ENCODE results near the gene GLA. TPM values are rescaled to one million over a fixed set of nuclear protein-coding genes. Genes with fewer than 3 reads are reported as not detected.

The GLA gene
- total RNA-seq (10 to 100 TPM; 21.4 to 32.7 TPM), polyA plus RNA-seq (ENCODE audit: insufficient read length in 2 of 2) (10 to 100 TPM; 29.1 to 29.5 TPM)
- long read RNA-seq, donor 1, partial matches to known transcripts = 0 of 6 reads
- long read RNA-seq, donor 1, other reads (novel, unspliced or antisense) = 0 of 6 reads
- long read RNA-seq, donor 2, partial matches to known transcripts = 0 of 5 reads
- long read RNA-seq, donor 2, other reads (novel, unspliced or antisense) = 0 of 5 reads
- long read RNA-seq, donor 3, transcript GLA-201 (7 exons, 1,318 nt) = major isoform, 5 of 7 reads
- long read RNA-seq, donor 3, partial matches to known transcripts = 0 of 7 reads
- long read RNA-seq, donor 3, other reads (novel, unspliced or antisense) = 0 of 7 reads
- long read RNA-seq, donor 4, transcript GLA-201 (7 exons, 1,318 nt) = major isoform, 10 of 20 reads
- long read RNA-seq, donor 4, transcript GLA-202 (2 exons, 618 nt) = minor isoform, 6 of 20 reads
- long read RNA-seq, donor 4, partial matches to known transcripts = 0 of 20 reads
- long read RNA-seq, donor 4, other reads (novel, unspliced or antisense) = 0 of 20 reads

DNA sequence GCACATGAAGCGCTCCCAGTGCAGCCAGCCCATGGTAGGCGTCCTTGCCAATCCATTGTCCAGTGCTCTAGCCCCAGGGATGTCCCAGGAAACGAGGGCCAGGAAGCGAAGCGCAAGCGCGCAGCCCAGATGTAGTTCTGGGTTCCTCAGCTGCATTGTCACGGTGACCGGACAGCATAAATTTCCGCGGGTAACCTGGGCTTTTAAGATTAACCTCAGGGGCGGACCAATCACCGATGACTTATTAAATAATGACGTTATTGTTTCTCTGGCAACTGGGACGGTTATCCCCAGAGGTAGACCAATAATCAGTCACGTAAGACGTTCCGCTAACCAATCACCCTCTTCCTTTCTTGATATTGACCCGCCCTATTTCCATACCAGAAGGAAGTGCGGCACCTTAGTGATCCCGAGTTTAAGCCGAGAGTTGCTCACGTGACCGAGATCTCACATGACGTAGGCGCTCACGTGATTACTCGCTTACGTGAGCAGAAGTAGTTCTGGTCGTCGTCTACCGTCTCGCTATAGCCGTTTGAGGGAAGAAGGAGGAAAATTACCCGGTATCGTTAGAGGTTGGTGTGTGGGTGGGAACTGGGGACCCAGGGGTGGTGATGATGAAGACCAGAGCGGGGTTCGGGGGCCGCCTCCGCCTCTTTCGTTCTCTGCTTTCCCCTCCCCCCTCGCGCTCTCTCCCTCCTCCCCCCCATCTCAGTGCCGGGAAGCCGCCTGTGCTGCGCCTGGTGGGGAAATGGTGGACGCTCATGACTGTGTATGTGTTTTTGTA, at the start of gene GLA, which contains the start of gene HNRNPH2:
Gene GLA (minus strand): TSS at position 178 of the 784 bp plus-strand sequence. CDS start 22 bp downstream, at position 156.
Gene HNRNPH2 (plus strand): TSS at position 475 of the 784 bp plus-strand sequence. CDS start 3,767 bp downstream, outside the sequence.
- Histone ChIP-seq H3K9me3 (ENCODE audit: control insufficient read depth, insufficient read depth, low read length) (no peaks in the 10 kb centered on the region), H3K4me1 (ENCODE audit: control insufficient read depth, insufficient read depth, low read length) (no peaks in the 10 kb centered on the region)
- WGBS (ENCODE audit: insufficient coverage) = 22% methylated on average over 36 of the region's 47 CpGs

DNA sequence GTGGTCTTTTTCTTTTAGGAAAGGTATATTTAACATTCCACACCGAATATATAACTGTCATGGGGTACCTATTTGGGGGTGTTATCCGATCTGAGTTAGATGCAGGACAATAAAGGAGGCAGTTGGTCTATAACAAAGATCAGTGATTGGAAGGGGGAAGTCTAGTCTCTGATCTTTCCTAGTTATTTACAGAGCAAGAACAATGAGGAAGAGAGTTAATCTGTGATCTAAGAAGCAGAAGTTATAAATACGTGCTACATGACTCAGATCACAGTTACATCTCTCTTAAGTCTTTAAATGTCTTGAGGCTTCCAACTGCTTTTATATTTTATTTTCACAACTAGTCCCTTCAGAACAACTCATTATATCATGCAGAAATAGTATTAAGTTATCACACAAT, 44.3 kb upstream of the GLA start:
- H3K9me3 ChIP-seq (ENCODE audit: control insufficient read depth, insufficient read depth, low read length) = no peaks in the 10 kb centered on the region
- no CpG with 5 or more reads among the region's 3 CpGs for WGBS (ENCODE audit: insufficient coverage)
- H3K36me3 ChIP-seq (ENCODE audit: control insufficient read depth, insufficient read depth, low read length) = no peaks in the 10 kb centered on the region
- H3K27me3 ChIP-seq (ENCODE audit: control insufficient read depth, insufficient read depth, low read length) = no peaks in the 10 kb centered on the region
- no peak overlapping the region for H3K27ac ChIP-seq (ENCODE audit: low read depth, low read length)
- H3K4me1 ChIP-seq (ENCODE audit: control insufficient read depth, insufficient read depth, low read length) = no peaks in the 10 kb centered on the region
- no peak for DNase-seq (ENCODE audit: low read depth in 4 of 6, low spot score in 6 of 6)
- no peak overlapping the region for H3K4me3 ChIP-seq (ENCODE audit: low read depth, low read length)

More for the DNA sequence above, at the start of gene GLA, which contains the start of gene HNRNPH2:
- Histone ChIP-seq H3K36me3 (ENCODE audit: control insufficient read depth, insufficient read depth, low read length) (peaks cover 6% of the 10 kb centered on the region), H3K27ac (ENCODE audit: low read depth, low read length) (peak within 1 kb of the TSS; percentile 91), H3K4me3 (ENCODE audit: low read depth, low read length) (peak within 1 kb of the TSS; percentile 78), H3K27me3 (ENCODE audit: control insufficient read depth, insufficient read depth, low read length) (no peaks in the 10 kb centered on the region)
- peak; percentile 86 to 99 (median 92) for DNase-seq (ENCODE audit: low read depth in 4 of 6, low spot score in 6 of 6)

DNA sequence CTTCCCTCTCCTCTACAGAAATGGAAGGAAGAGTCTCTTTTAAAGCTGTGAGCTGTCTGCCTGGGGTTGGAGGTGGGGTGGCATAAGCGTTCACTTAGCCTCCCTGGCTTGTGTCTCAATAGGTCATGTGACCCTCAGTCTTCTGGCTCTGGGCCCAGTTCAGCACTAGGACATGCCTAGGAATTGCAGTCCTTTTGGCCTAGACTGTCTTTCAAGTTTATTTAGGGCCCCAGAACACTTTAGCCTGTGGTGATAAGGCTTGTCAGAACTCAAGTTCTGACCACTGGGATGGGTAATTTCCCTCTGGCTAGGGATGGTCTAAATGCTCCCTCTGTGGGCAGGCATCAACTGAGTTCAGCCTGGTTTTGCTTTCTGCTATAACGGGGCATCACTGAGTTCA, 43.2 kb upstream of the GLA start:
- DNase-seq (ENCODE audit: low read depth in 4 of 6, low spot score in 6 of 6) = no peak
- H3K36me3 ChIP-seq (ENCODE audit: control insufficient read depth, insufficient read depth, low read length) = no peaks in the 10 kb centered on the region
- H3K27ac ChIP-seq (ENCODE audit: low read depth, low read length) = no peak overlapping the region
- WGBS (ENCODE audit: insufficient coverage) = 43% methylated on average over 2 of the region's 2 CpGs
- no peaks in the 10 kb centered on the region for H3K27me3 ChIP-seq (ENCODE audit: control insufficient read depth, insufficient read depth, low read length)
- no peaks in the 10 kb centered on the region for H3K9me3 ChIP-seq (ENCODE audit: control insufficient read depth, insufficient read depth, low read length)
- no peaks in the 10 kb centered on the region for H3K4me1 ChIP-seq (ENCODE audit: control insufficient read depth, insufficient read depth, low read length)
- no peak overlapping the region for H3K4me3 ChIP-seq (ENCODE audit: low read depth, low read length)

DNA sequence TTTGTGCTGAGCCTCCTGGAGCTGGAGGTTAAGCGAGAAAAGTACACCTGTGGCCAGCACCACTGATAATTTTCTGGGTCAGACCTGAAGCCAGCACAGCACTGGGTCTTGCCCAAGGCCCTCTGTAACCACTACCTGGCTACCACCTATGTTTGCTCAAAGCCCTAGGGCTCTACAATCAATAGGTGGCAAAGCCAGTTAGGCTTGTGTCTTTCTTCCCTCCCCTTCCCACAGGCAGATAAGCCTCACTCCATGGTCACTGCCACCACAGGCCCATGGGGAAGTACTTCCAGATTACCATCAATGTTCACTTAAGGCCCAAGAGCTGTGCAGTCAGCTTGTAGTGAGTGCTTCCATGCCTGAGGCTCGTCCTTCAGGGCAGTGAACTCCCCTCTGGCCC, 42.4 kb upstream of the GLA start:
- Histone ChIP-seq H3K9me3 (ENCODE audit: control insufficient read depth, insufficient read depth, low read length) (no peaks in the 10 kb centered on the region), H3K27me3 (ENCODE audit: control insufficient read depth, insufficient read depth, low read length) (no peaks in the 10 kb centered on the region), H3K4me1 (ENCODE audit: control insufficient read depth, insufficient read depth, low read length) (no peaks in the 10 kb centered on the region), H3K4me3 (ENCODE audit: low read depth, low read length) (no peak overlapping the region), H3K36me3 (ENCODE audit: control insufficient read depth, insufficient read depth, low read length) (no peaks in the 10 kb centered on the region), H3K27ac (ENCODE audit: low read depth, low read length) (no peak overlapping the region)
- no peak for DNase-seq (ENCODE audit: low read depth in 4 of 6, low spot score in 6 of 6)
- WGBS (ENCODE audit: insufficient coverage) = 53% methylated on average over 2 of the region's 2 CpGs

DNA sequence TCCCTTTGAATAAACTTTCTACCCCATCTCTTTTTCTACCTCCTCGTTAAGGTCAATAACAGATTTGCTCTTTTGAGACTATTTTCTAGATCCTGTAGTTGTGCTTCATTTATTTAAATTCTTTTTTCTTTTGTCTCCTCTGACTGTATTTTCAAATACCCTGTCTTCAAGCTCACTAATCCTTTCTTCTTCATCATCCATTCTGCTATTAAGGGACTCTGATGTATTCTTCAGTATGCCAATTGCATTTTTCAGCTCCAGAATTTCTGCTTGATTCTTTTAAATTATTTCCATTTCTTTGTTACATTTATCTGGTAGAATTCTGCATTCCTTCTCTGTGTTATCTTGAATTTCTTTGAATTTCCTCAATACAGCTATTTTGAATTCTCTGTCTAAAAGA, 41.6 kb upstream of the GLA start:
- no peaks in the 10 kb centered on the region for H3K9me3 ChIP-seq (ENCODE audit: control insufficient read depth, insufficient read depth, low read length)
- H3K27ac ChIP-seq (ENCODE audit: low read depth, low read length) = no peak overlapping the region
- DNase-seq (ENCODE audit: low read depth in 4 of 6, low spot score in 6 of 6) = no peak
- no peaks in the 10 kb centered on the region for H3K36me3 ChIP-seq (ENCODE audit: control insufficient read depth, insufficient read depth, low read length)
- no peaks in the 10 kb centered on the region for H3K4me1 ChIP-seq (ENCODE audit: control insufficient read depth, insufficient read depth, low read length)
- no peak overlapping the region for H3K4me3 ChIP-seq (ENCODE audit: low read depth, low read length)
- no peaks in the 10 kb centered on the region for H3K27me3 ChIP-seq (ENCODE audit: control insufficient read depth, insufficient read depth, low read length)
- WGBS (ENCODE audit: insufficient coverage) = no CpG with 5 or more reads among the region's 1 CpG

DNA sequence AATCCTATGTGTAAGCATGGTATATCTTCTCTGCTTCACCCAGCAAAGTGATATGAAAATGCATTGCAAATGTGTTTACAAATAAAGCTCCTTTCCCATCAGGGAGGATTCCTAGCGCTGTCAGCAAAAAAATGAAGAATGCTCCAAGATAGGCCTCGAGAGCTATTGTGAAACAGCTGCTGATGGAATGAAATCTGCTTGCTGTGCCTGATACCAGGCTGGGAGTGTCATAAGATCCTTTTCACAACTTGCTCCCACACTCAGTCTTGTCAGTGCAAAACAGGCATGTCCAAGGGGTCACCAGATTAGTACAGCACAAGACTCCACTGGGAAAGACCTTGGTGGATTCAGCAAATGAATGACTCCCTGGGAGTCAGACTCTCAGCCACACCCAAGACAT, 34.4 kb upstream of the GLA start:
- DNase-seq (ENCODE audit: low read depth in 4 of 6, low spot score in 6 of 6) = no peak
- no peak overlapping the region for H3K27ac ChIP-seq (ENCODE audit: low read depth, low read length)
- WGBS (ENCODE audit: insufficient coverage) = 56% methylated on average over 1 of the region's 2 CpGs
- H3K4me3 ChIP-seq (ENCODE audit: low read depth, low read length) = no peak overlapping the region
- H3K27me3 ChIP-seq (ENCODE audit: control insufficient read depth, insufficient read depth, low read length) = no peaks in the 10 kb centered on the region
- no peaks in the 10 kb centered on the region for H3K36me3 ChIP-seq (ENCODE audit: control insufficient read depth, insufficient read depth, low read length)
- H3K9me3 ChIP-seq (ENCODE audit: control insufficient read depth, insufficient read depth, low read length) = no peaks in the 10 kb centered on the region
- H3K4me1 ChIP-seq (ENCODE audit: control insufficient read depth, insufficient read depth, low read length) = no peaks in the 10 kb centered on the region

DNA sequence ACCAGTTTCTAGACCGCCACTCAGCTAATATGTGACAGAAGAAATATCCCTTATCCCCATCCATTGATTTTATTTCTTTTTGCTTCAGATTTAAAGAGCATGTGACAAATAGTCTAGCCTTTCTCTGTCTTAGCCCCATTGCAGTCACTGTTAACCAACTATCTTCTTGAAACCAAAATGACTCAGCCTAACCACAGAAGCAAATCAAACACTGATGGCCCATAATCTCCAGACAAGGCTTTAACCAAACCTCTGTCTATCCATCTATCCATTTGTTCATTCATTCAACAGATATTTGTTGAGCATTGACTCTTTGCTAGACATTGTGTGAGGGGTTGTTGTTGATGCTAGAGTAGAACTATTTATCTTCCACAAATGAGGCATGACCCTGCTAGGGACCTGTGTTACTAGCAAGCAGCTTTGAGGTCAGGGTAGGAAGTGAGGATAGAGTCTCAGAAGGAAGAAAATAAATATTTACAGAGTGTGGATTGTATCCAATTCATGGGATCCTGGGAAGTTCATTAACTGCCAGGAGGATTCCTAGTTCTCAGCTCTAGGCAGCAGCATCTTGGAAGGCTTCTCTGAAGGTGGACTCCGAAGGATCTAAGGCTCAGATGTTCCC, 22.8 kb upstream of the GLA start:
- WGBS (ENCODE audit: insufficient coverage) = 63% methylated on average over 1 of the region's 2 CpGs
- Histone ChIP-seq H3K27me3 (ENCODE audit: control insufficient read depth, insufficient read depth, low read length) (no peaks in the 10 kb centered on the region), H3K4me3 (ENCODE audit: low read depth, low read length) (no peak overlapping the region), H3K36me3 (ENCODE audit: control insufficient read depth, insufficient read depth, low read length) (no peaks in the 10 kb centered on the region), H3K9me3 (ENCODE audit: control insufficient read depth, insufficient read depth, low read length) (no peaks in the 10 kb centered on the region), H3K27ac (ENCODE audit: low read depth, low read length) (no peak overlapping the region), H3K4me1 (ENCODE audit: control insufficient read depth, insufficient read depth, low read length) (no peaks in the 10 kb centered on the region)
- no peak for DNase-seq (ENCODE audit: low read depth in 4 of 6, low spot score in 6 of 6)

DNA sequence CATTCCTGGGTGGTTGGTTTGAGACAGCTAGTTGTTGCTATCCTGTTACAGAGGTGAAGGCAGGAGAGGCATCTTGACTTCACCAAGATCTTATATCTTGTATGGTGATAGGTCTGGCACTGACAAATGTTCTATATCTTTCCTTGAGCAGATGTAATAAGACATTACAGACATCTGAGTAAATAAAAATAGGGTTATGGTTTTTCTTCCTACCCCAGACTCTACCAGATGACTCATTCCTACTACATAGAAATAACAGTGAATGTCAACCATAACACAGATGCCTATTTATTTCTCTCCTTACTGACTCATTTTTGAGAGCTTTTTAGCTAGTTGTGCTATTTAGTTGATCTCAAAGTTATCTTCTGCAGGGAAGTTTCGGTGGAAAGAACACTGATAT, 22.2 kb upstream of the GLA start:
- Histone ChIP-seq H3K4me1 (ENCODE audit: control insufficient read depth, insufficient read depth, low read length) (no peaks in the 10 kb centered on the region), H3K27me3 (ENCODE audit: control insufficient read depth, insufficient read depth, low read length) (no peaks in the 10 kb centered on the region), H3K4me3 (ENCODE audit: low read depth, low read length) (no peak overlapping the region), H3K36me3 (ENCODE audit: control insufficient read depth, insufficient read depth, low read length) (no peaks in the 10 kb centered on the region), H3K9me3 (ENCODE audit: control insufficient read depth, insufficient read depth, low read length) (no peaks in the 10 kb centered on the region), H3K27ac (ENCODE audit: low read depth, low read length) (no peak overlapping the region)
- WGBS (ENCODE audit: insufficient coverage) = no CpG with 5 or more reads among the region's 1 CpG
- no peak for DNase-seq (ENCODE audit: low read depth in 4 of 6, low spot score in 6 of 6)

DNA sequence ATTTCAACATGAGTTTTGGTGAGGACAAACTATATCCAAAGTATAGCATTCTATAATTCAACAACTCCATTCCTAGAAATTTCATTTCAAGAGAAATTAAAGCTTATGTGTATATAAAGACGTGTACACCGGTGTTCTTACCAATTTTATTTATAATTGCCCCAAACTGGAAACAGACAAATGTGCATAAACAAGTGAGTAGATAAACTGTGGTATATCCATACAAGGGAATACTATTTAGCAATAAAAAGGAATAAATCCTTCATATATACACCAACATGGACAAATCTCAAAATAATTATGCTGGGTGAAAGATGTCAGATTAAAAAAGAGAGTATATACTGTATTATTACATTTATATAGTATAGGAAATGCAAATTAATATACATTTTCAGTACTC, 20.2 kb upstream of the GLA start:
- Histone ChIP-seq H3K36me3 (ENCODE audit: control insufficient read depth, insufficient read depth, low read length) (no peaks in the 10 kb centered on the region), H3K4me3 (ENCODE audit: low read depth, low read length) (no peak overlapping the region), H3K4me1 (ENCODE audit: control insufficient read depth, insufficient read depth, low read length) (no peaks in the 10 kb centered on the region), H3K27me3 (ENCODE audit: control insufficient read depth, insufficient read depth, low read length) (no peaks in the 10 kb centered on the region), H3K9me3 (ENCODE audit: control insufficient read depth, insufficient read depth, low read length) (no peaks in the 10 kb centered on the region), H3K27ac (ENCODE audit: low read depth, low read length) (no peak overlapping the region)
- WGBS (ENCODE audit: insufficient coverage) = no CpG with 5 or more reads among the region's 2 CpGs
- no peak for DNase-seq (ENCODE audit: low read depth in 4 of 6, low spot score in 6 of 6)

All from spinal cord (tissue), 10 donors.